Cardiac septum (tissue), 1 donor: ENCODE results near the gene ANP32E. TPM values are rescaled to one million over a fixed set of nuclear protein-coding genes. Genes with fewer than 3 reads are reported as not detected.
A peak's percentile ranks its signal among the peaks of the same experiment; 100 is the strongest.

ENCODE experiments used
- DNase-seq: peaks from one replicate; pipeline ENCODE4 v3.0.0-alpha.2; 2020; ENCODE audit warnings: low spot score
- intact Hi-C: fragments of 100-400 bp; cut with DNase I; formaldehyde crosslinking; loops from one replicate; pipeline ENCODE4 v1.14.0; 2022
- long read RNA-seq: library from polyadenylated mRNA; unstranded; transcript quantifications from one replicate; pipeline ENCODE4 v2.0.0, GENCODE V29; 2021
- total RNA-seq: library from RNA; stranded (reverse); fragmentation: NEBNext Ultra II Directional; extraction: Animal tissue kit (Norgen Biotek cat#: 25700); gene quantifications from one replicate; pipeline ENCODE4 v1.2.1, GENCODE V29; 2021
- donor health status: DM: no; HTN: no; CAD: no.

Gene ANP32E
- 55.3 TPM for total RNA-seq
- long read RNA-seq, transcript ANP32E-208 (7 exons, 3,451 nt) = major isoform, 50 of 79 reads
- long read RNA-seq, partial matches to known transcripts = 14 of 79 reads
- long read RNA-seq, other reads (novel, unspliced or antisense) = 15 of 79 reads

DNA sequence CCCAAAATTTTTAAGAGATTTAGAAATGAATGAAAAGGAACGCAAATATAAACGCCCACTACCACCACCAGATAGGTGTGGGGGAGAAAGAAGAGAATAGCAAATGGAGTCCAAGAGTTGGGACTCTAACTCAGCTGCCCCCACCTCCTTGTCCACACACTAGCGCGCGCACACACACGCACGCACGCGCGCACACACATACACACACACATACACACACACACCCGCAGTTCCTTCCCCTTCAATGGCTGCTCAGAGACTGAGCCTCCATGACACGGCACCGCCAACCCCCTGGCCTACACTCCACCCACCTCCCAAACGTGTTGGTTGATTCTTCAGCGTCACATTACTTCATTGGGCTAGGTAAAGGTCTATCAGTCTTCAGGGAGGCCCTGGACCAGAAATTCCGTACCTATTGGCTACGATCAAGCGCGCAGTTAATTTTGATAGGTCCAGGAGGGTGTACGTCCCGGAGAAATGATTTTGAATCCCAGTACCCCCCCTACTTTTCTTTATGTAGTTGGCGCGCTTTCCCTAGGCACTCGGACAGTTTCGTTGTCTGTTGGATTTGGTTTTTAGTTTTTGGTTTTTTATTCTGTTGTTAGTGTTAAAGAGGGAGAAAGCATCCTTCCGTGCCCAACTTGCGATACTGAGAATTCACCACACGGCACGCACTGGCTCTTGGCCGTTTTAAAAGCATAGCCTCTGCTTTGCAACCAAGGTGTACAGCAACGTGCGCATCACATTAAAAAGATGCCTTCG lies at the start of gene ANP32E:
ANP32E (minus strand) TSS at position 261 of the 762 bp plus-strand sequence. CDS start 326 bp downstream, outside the sequence.
- DNase-seq = peak; percentile 97
- intact Hi-C loops = loop anchor here (1.0 kb wide), 1 partner anchor 33 kb away; the partner anchor contains the start of gene APH1A

- intact Hi-C loops = loop anchor here (5.0 kb wide), 1 partner anchor 79 kb away; the partner anchor contains the start of gene RPRD2
- DNase-seq = no peak
These were observed 47.3 kb upstream of the ANP32E start for GRCh38 chr1:150283260-150283659.

GRCh38 chr1:150282558-150282958 lies 46.6 kb upstream of the ANP32E start:
- DNase-seq = no peak
- intact Hi-C loops = loop anchor here (1.0 to 5.0 kb wide), 3 partner anchors 14 to 80 kb away; partner anchors contain the start of gene RPRD2

- intact Hi-C loops = loop anchor here (1.0 to 5.0 kb wide), 3 partner anchors 14 to 80 kb away; partner anchors contain the start of gene RPRD2
- DNase-seq = peak; percentile 95
These were observed 46.0 kb upstream of the ANP32E start, which contains the start of gene CIART for GRCh38 chr1:150281758-150282557. Gene CIART (plus strand): TSS chr1:150282554. CDS start chr1:150283268, 714 bp downstream.

DNA sequence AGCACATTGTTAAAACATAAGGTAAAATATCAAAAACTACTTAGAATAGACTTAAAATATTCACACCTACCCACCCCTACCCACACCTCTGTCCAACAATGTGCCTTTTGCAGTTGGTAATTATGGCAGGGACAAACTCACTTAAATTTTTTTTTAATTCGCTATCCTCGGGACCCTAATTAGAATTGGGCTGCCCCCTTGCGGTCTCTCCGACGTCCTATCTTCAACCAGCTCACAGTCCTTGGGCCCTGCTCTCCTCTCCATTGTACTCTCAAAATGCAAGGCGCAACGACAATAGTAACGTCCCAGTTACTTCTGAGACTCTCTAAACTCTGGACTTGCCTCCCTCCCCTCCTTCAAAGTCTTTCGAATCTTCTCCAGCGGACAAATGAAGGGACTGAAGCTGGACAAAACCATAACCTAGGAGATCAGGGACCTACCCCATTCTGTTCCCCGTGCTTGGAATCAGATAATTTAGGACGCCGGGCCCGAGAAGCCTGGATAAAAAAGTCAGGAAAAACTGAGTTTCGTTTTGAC lies 45.4 kb upstream of the ANP32E start:
- DNase-seq = no peak
- intact Hi-C loops = loop anchor here (5.0 kb wide), 1 partner anchor 81 kb away; the partner anchor contains the start of gene RPRD2

- no peak for DNase-seq
- intact Hi-C loops = loop anchor here (5.0 kb wide), 1 partner anchor 82 kb away; the partner anchor contains the start of gene RPRD2
These were observed 44.3 kb upstream of the ANP32E start for GRCh38 chr1:150280138-150280707.

GRCh38 chr1:150273311-150273710 lies 37.4 kb upstream of the ANP32E start:
- intact Hi-C loops = no loop called here
- DNase-seq = no peak

DNA sequence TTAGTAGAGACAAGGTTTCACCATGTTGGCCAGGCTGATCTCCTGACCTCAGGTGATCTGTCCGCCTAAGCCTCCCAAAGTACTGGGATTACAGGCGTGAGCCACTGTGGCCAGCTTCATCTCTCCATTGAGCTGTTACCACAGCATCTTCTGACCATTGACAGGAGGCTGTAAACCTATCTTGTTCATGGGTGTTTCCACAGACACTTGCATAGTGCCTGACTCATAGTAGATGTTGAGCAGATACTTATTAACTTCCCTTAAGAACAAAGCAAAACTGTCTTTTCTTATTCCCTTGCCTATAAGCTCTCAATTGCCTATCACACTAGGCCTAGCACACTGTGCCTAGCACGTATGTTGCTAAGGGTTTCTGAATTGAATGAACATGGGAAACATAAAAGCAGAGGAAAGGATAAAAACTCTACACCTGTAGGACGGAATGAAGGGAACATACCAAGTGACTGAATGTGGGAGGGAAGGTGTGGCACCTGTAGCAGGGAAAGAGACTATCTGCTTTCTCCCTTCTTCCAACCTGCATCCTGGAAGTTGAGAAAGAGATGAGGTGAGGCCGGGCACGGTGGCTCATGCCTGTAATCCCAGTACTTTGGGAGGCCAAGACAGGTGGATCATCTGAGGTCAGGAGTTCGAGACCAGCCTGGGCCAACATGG lies 35.5 kb upstream of the ANP32E start:
- intact Hi-C loops = no loop called here
- DNase-seq = no peak

- DNase-seq = no peak
- intact Hi-C loops = loop anchor here (1.0 to 5.0 kb wide), 4 partner anchors 24 to 93 kb away; partner anchors contain the start of genes ANP32E, MRPS21, PRPF3 and RPRD2
These were observed 33.5 kb upstream of the ANP32E start for GRCh38 chr1:150269451-150269850.

GRCh38 chr1:150268705-150269403 lies 32.9 kb upstream of the ANP32E start, which contains the start of gene APH1A:
Gene APH1A (minus strand): TSS chr1:150269016. CDS start chr1:150268810, 206 bp downstream.
- intact Hi-C loops = loop anchor here (1.0 to 5.0 kb wide), 5 partner anchors 13 to 93 kb away; partner anchors contain the start of genes ANP32E, CIART, MRPS21 and PRPF3
- peak; percentile 99 for DNase-seq

- intact Hi-C loops = loop anchor here (1.0 to 5.0 kb wide), 3 partner anchors 14 to 94 kb away; partner anchors contain the start of genes CIART, PRPF3 and RPRD2
- no peak for DNase-seq
These were observed 32.4 kb upstream of the ANP32E start for GRCh38 chr1:150268340-150268704.

GRCh38 chr1:150267896-150268295 lies 32.0 kb upstream of the ANP32E start:
- intact Hi-C loops = loop anchor here (1.0 to 5.0 kb wide), 3 partner anchors 14 to 94 kb away; partner anchors contain the start of genes CIART, PRPF3 and RPRD2
- no peak for DNase-seq

- no peak for DNase-seq
- intact Hi-C loops = no loop called here
These were observed 27.6 kb upstream of the ANP32E start for GRCh38 chr1:150263549-150263948.

DNA sequence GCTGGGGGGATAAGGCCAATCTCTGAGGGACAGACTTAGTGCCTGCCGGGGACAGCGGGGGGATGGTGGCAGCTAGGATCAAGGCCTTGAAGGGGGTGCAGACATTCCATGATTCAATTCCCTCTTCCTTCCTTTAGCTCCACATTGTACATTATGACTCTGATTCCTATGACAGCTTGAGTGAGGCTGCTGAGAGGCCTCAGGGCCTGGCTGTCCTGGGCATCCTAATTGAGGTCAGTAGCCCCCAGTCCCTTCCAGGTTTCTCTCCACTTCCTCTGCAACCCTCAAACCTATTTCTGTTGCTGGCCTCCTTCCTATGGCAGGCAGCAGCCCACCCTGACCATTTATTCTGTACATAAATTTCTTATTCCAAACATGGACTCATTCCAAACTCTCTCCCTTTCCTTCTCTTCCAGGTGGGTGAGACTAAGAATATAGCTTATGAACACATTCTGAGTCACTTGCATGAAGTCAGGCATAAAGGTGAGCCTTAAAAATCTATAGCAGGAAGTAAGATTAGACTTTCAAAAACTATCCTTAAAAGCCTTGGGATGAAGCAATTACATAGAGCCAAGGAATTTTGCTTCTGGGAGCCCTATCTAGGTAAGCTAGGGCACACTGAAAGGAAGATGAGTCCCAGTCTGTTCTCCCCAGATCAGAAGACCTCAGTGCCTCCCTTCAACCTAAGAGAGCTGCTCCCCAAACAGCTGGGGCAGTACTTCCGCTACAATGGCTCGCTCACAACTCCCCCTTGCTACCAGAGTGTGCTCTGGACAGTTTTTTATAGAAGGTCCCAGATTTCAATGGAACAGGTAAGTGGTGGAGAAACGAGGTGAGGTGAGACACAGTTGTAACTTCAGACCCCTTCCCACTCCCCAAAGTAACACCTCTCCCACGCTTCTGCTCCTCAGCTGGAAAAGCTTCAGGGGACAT lies 26.7 kb upstream of the ANP32E start:
- no peak for DNase-seq
- intact Hi-C loops = no loop called here

DNA sequence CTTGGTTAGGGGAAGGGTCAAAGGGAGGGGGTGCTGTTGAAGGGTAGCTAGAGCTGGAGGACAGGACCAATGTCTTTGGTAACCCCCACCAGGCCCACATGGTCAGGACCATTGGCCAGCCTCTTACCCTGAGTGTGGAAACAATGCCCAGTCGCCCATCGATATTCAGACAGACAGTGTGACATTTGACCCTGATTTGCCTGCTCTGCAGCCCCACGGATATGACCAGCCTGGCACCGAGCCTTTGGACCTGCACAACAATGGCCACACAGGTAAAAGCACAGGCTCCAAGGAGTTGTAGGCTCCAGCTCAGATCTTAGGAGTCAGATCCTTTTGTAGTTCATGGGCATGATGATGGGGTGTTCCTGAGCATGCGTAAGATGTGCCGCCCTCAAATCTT lies 25.5 kb upstream of the ANP32E start:
- DNase-seq = no peak
- intact Hi-C loops = no loop called here

DNA sequence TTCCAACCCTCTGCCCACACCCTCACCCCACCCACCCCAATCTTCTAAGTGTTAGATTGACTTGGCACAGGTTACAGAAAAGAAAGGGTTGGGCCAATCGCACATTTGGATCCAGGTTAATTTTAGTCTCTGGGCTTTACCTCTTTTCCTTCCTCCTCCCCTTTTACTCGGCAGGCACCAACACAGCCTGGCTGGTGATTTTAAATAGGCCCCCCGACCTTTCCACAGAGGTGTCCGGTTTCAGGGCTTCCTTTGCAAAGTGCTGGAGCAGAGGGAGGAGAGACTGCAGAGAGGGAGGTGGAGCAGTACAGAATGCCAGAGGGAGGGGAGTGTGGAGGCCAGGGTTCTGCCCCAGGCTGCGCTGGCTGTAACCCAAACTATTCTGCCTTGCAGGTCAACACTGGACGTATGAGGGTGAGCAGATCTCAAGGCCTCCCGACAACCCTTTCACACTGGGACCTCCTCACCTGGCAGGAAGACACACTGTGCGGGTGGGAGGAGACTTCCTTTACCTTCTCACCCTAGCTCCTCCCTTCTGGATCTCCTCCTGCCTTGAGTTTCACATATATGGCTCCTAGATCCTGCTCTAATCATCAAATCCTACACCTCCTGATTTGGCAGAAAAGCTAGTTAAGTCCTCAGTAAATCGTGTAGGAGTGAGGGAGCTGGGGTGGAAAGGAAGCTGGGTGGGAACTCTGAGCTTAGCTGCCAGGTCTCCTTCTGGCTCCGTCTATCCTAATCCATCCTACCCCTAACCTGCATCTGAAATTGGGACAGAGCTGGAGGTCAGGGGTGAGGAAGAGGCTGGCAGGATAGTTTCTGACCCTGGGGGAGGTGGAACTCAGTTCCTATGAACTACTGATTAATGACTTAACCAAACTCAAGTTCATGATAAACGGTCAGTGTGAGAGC lies 24.1 kb upstream of the ANP32E start:
- DNase-seq = no peak
- intact Hi-C loops = no loop called here
